ENCODE measurements around the gene ARID5B.

ARID5B gene

GRCh38 chr10:61949687-61950086, 48.2 kb downstream of the ARID5B start:
- H3K4me2 ChIP-seq (ENCODE audit: insufficient read depth, low read length), result no peak overlapping the region
- no peak for TF ChIP-seq EZH2 (IDR thresholded peaks at IDR 0.05; ENCODE audit: borderline replicate concordance, low read depth, low read length, severe bottlenecking)
- TF ChIP-seq, protein P1, sequence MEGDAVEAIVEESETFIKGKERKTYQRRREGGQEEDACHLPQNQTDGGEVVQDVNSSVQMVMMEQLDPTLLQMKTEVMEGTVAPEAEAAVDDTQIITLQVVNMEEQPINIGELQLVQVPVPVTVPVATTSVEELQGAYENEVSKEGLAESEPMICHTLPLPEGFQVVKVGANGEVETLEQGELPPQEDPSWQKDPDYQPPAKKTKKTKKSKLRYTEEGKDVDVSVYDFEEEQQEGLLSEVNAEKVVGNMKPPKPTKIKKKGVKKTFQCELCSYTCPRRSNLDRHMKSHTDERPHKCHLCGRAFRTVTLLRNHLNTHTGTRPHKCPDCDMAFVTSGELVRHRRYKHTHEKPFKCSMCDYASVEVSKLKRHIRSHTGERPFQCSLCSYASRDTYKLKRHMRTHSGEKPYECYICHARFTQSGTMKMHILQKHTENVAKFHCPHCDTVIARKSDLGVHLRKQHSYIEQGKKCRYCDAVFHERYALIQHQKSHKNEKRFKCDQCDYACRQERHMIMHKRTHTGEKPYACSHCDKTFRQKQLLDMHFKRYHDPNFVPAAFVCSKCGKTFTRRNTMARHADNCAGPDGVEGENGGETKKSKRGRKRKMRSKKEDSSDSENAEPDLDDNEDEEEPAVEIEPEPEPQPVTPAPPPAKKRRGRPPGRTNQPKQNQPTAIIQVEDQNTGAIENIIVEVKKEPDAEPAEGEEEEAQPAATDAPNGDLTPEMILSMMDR (IDR thresholded peaks at IDR 0.05; ENCODE audit: borderline replicate concordance, extremely low read depth, low read length, poor library complexity, severe bottlenecking), result no peak
- ATAC-seq (ENCODE audit: insufficient read depth, low read depth), result no peak

DNA sequence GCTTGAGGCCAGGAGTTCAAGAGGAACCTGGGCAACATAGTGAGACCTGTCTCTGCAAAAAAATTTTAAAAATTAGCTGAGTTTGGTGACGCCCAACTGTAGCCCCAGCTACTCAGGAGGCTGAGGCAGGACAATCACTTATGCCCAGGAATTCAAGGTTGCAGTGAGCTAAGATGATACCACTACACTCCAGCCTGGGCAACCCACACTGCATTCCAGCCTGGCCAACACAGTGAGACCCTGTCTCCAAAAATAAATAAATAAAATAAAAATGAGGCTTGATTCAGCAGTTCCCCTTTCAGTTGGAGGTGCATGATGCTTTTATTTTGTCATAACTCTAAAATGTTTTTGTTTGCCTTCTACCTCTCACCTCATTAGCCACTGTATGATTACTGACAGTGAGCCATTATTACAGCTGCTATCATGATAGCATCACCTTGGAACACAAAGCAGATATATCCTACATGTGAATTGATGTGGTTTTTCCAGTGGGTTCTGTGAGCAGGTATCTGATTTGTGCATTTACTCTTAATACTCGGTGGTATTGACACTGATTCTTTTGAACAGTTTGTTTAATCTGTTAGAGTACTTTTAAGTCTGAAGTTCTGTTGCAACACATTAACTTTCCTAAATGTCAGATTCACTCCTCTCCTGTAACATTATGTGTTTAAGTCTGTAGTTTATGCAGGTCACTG, 49.1 kb downstream of the ARID5B start:
- Histone ChIP-seq H3K4me2 (ENCODE audit: insufficient read depth, low read length) (no peak overlapping the region), H3K79me2 (ENCODE audit: insufficient read depth, low read length) (no peaks in the 10 kb centered on the region), H4K20me1 (ENCODE audit: insufficient read depth, low read length) (no peaks in the 10 kb centered on the region), H3K4me1 (ENCODE audit: insufficient read depth, low read length) (no peaks in the 10 kb centered on the region), H3K9me3 (ENCODE audit: insufficient read depth, low read length, severe bottlenecking) (no peaks in the 10 kb centered on the region), H3K27ac (ENCODE audit: low read length) (no peak overlapping the region), H2AFZ (ENCODE audit: low read depth, low read length) (no peak overlapping the region), H3K4me3 (ENCODE audit: low read depth in 1 of 2, low read length in 2 of 2) (no peak overlapping the region), H3K9ac (ENCODE audit: low read depth, low read length) (no peak overlapping the region), H3K27me3 (ENCODE audit: insufficient read depth, low read length, poor library complexity) (no peaks in the 10 kb centered on the region), H3K36me3 (ENCODE audit: insufficient read depth, low read length) (no peaks in the 10 kb centered on the region)
- DNase-seq (no peak), ATAC-seq (ENCODE audit: insufficient read depth, low read depth) (no peak)
- TF ChIP-seq, protein P1 (IDR thresholded peaks at IDR 0.05; ENCODE audit: borderline replicate concordance, extremely low read depth, low read length, poor library complexity, severe bottlenecking), result no peak
- no peak for TF ChIP-seq EZH2 (IDR thresholded peaks at IDR 0.05; ENCODE audit: borderline replicate concordance, low read depth, low read length, severe bottlenecking)

More at GRCh38 chr10:61949687-61950086, 48.2 kb downstream of the ARID5B start:
- no peak overlapping the region for H3K9ac ChIP-seq (ENCODE audit: low read depth, low read length)
- no peak overlapping the region for H3K27ac ChIP-seq (ENCODE audit: low read length)
- DNase-seq, result no peak
- no peaks in the 10 kb centered on the region for H4K20me1 ChIP-seq (ENCODE audit: insufficient read depth, low read length)
- H3K79me2 ChIP-seq (ENCODE audit: insufficient read depth, low read length), result no peaks in the 10 kb centered on the region
- no peak overlapping the region for H2AFZ ChIP-seq (ENCODE audit: low read depth, low read length)
- H3K4me3 ChIP-seq (ENCODE audit: low read depth in 1 of 2, low read length in 2 of 2), result no peak overlapping the region
- no peaks in the 10 kb centered on the region for H3K9me3 ChIP-seq (ENCODE audit: insufficient read depth, low read length, severe bottlenecking)
- H3K27me3 ChIP-seq (ENCODE audit: insufficient read depth, low read length, poor library complexity), result no peaks in the 10 kb centered on the region
- no peaks in the 10 kb centered on the region for H3K4me1 ChIP-seq (ENCODE audit: insufficient read depth, low read length)
- no peaks in the 10 kb centered on the region for H3K36me3 ChIP-seq (ENCODE audit: insufficient read depth, low read length)

- H4K20me1 ChIP-seq (ENCODE audit: insufficient read depth, low read length), result no peaks in the 10 kb centered on the region
- no peak for TF ChIP-seq EZH2 (IDR thresholded peaks at IDR 0.05; ENCODE audit: borderline replicate concordance, low read depth, low read length, severe bottlenecking)
- TF ChIP-seq, protein P1 (IDR thresholded peaks at IDR 0.05; ENCODE audit: borderline replicate concordance, extremely low read depth, low read length, poor library complexity, severe bottlenecking), result no peak
- no peak for ATAC-seq (ENCODE audit: insufficient read depth, low read depth)
Observed at GRCh38 chr10:61951144-61951483, 49.6 kb downstream of the ARID5B start.

More at GRCh38 chr10:61951144-61951483, 49.6 kb downstream of the ARID5B start:
- H3K4me1 ChIP-seq (ENCODE audit: insufficient read depth, low read length), result no peaks in the 10 kb centered on the region
- H3K9me3 ChIP-seq (ENCODE audit: insufficient read depth, low read length, severe bottlenecking), result no peaks in the 10 kb centered on the region
- no peak overlapping the region for H3K27ac ChIP-seq (ENCODE audit: low read length)
- H2AFZ ChIP-seq (ENCODE audit: low read depth, low read length), result no peak overlapping the region
- H3K79me2 ChIP-seq (ENCODE audit: insufficient read depth, low read length), result no peaks in the 10 kb centered on the region
- H3K4me3 ChIP-seq (ENCODE audit: low read depth in 1 of 2, low read length in 2 of 2), result no peak overlapping the region
- no peaks in the 10 kb centered on the region for H3K27me3 ChIP-seq (ENCODE audit: insufficient read depth, low read length, poor library complexity)
- no peak for DNase-seq
- H3K4me2 ChIP-seq (ENCODE audit: insufficient read depth, low read length), result no peak overlapping the region
- H3K36me3 ChIP-seq (ENCODE audit: insufficient read depth, low read length), result no peaks in the 10 kb centered on the region
- H3K9ac ChIP-seq (ENCODE audit: low read depth, low read length), result no peak overlapping the region
